Activated CD4-positive, alpha-beta memory T cell treated with anti-CD3 and anti-CD28 coated beads, Interleukin-2, amount 10 ng/mL, durations not matched to agents 7 days and 5 days (primary cell): ENCODE measurements around the gene CFAP57. TPM values are rescaled to one million over a fixed set of nuclear protein-coding genes. Genes with fewer than 3 reads are reported as not detected.
A peak's percentile ranks its signal among the peaks of the same experiment; 100 is the strongest.

Experiments
- CTCF ChIA-PET: fragments of 350-600 bp; sonication (Branson Sonifier 250); formaldehyde crosslinking; loops from one replicate; lab custom pipeline; 2021; ENCODE audit warnings: antibody characterized with exemption, inconsistent platforms; lab: Charles Lee
- POLR2A ChIA-PET: fragments of 350-600 bp; sonication (Branson Sonifier 250); formaldehyde crosslinking; loops from one replicate; lab custom pipeline; 2021; ENCODE audit warnings: antibody characterized with exemption; lab: Charles Lee
- DNase-seq: peaks from one replicate; pipeline ENCODE4 v3.0.0-alpha.2; 2020
- H3K27ac Mint-ChIP-seq: one replicate; pipeline ENCODE4 v1.8.0; 2021; ENCODE audit warnings: mild to moderate bottlenecking, mixed read lengths
- H3K27me3 Mint-ChIP-seq: one replicate; pipeline ENCODE4 v1.8.0; 2021; ENCODE audit warnings: mixed read lengths
- H3K36me3 Mint-ChIP-seq: one replicate; pipeline ENCODE4 v1.8.0; 2021; ENCODE audit warnings: low read depth, mixed read lengths
- H3K4me1 Mint-ChIP-seq: one replicate; pipeline ENCODE4 v1.8.0; 2021; ENCODE audit warnings: mixed read lengths
- H3K4me3 Mint-ChIP-seq: one replicate; pipeline ENCODE4 v1.8.0; 2021; ENCODE audit warnings: mild to moderate bottlenecking, mixed read lengths
- H3K9me3 Mint-ChIP-seq: one replicate; pipeline ENCODE4 v1.8.0; 2021; ENCODE audit warnings: mixed read lengths
- total RNA-seq, 2 experiments: library from RNA; stranded (reverse); gene quantifications; one replicate each; pipeline ENCODE4 v1.2.3, GENCODE V29; 2021

CFAP57 gene
- total RNA-seq, 2 experiments from 2014 or later: 0.10 TPM; not detected in 1

DNA sequence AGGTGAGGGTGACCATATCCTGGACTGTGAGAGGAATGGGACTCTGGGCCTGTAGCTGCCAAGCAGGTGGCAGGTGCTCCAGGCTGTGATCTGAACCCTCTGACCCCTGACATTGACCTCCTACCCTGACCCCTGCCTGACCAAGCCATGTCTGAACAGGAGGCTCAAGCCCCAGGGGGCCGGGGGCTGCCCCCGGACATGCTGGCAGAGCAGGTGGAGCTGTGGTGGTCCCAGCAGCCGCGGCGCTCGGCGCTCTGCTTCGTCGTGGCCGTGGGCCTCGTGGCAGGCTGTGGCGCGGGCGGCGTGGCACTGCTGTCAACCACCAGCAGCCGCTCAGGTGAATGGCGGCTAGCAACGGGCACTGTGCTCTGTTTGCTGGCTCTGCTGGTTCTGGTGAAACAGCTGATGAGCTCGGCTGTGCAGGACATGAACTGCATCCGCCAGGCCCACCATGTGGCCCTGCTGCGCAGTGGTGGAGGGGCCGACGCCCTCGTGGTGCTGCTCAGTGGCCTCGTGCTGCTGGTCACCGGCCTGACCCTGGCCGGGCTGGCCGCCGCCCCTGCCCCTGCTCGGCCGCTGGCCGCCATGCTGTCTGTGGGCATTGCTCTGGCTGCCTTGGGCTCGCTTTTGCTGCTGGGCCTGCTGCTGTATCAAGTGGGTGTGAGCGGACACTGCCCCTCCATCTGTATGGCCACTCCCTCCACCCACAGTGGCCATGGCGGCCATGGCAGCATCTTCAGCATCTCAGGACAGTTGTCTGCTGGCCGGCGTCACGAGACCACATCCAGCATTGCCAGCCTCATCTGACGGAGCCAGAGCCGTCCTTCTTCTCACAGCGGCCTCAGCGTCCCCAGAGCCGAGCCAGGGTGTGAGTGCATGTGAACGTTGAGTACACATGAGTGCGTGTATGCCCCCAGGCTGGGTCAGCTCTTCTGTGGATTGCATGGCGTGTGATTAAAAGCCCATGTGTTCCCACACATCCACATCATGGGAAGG lies 100.7 kb downstream of the CFAP57 start:
- POLR2A ChIA-PET: no interaction called here
- peaks cover 9% of the 10 kb centered on the region for H3K9me3 Mint-ChIP-seq
- no peak overlapping the region for H3K27ac Mint-ChIP-seq
- CTCF ChIA-PET: interaction anchor here (1.5 kb wide), 1 partner anchor 141 kb away, joined by 4 read pairs; no protein-coding TSS in a partner anchor
- peaks cover 8% of the 10 kb centered on the region for H3K36me3 Mint-ChIP-seq
- DNase-seq: no peak
- peaks cover 20% of the 10 kb centered on the region for H3K4me1 Mint-ChIP-seq
- H3K4me3 Mint-ChIP-seq: no peak overlapping the region
- H3K27me3 Mint-ChIP-seq: peaks cover 10% of the 10 kb centered on the region

DNA sequence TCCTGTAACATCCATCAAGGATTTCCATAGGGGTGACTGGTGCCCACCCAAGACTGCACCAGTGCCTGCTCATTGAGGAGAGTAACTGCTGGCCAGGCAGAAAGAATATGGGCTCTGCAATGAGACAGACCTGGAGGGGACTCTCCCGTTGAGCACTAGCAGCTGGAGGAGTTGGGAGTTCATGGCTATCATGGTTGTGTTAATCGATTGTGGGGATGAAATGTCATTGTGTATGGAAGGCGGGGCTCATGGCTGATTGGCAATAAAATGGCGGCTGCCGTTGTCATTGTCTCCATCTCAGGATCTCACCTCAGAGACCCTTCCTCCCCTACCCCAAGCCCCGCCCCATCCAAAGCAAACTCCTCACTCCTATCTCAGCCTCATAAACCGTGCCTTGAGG lies 101.6 kb downstream of the CFAP57 start:
- no peak for DNase-seq
- H3K27ac Mint-ChIP-seq: peak overlapping the region; percentile 1
- peaks cover 8% of the 10 kb centered on the region for H3K36me3 Mint-ChIP-seq
- POLR2A ChIA-PET: interaction anchor here (0.6 to 1.7 kb wide), 2 partner anchors 21 to 180 kb away, joined by 3 to 6 read pairs; partner anchors contain the start of gene HYI
- H3K4me3 Mint-ChIP-seq: no peak overlapping the region
- H3K4me1 Mint-ChIP-seq: peaks cover 20% of the 10 kb centered on the region
- CTCF ChIA-PET: interaction anchor here (1.5 kb wide), 1 partner anchor 141 kb away, joined by 4 read pairs; no protein-coding TSS in a partner anchor
- peaks cover 9% of the 10 kb centered on the region for H3K9me3 Mint-ChIP-seq
- peaks cover 10% of the 10 kb centered on the region for H3K27me3 Mint-ChIP-seq

- no peak overlapping the region for H3K4me3 Mint-ChIP-seq
- ChIA-PET CTCF (interaction anchor here (1.5 kb wide), 1 partner anchor 140 kb away, joined by 4 read pairs; no protein-coding TSS in a partner anchor), POLR2A (interaction anchor here (0.6 to 1.7 kb wide), 2 partner anchors 20 to 180 kb away, joined by 3 to 6 read pairs; partner anchors contain the start of gene HYI)
- peak; percentile 69 for DNase-seq
- H3K27ac Mint-ChIP-seq: peak overlapping the region; percentile 91
- peaks cover 20% of the 10 kb centered on the region for H3K4me1 Mint-ChIP-seq
- H3K27me3 Mint-ChIP-seq: peaks cover 10% of the 10 kb centered on the region
- H3K9me3 Mint-ChIP-seq: peaks cover 9% of the 10 kb centered on the region
- peaks cover 8% of the 10 kb centered on the region for H3K36me3 Mint-ChIP-seq
Observed at GRCh38 chr1:43274125-43274803, 102.1 kb downstream of the CFAP57 start.

- Mint-ChIP-seq H3K36me3 (peaks cover 8% of the 10 kb centered on the region), H3K4me3 (no peak overlapping the region), H3K9me3 (peaks cover 9% of the 10 kb centered on the region), H3K27me3 (peaks cover 6% of the 10 kb centered on the region), H3K4me1 (peaks cover 20% of the 10 kb centered on the region), H3K27ac (peak overlapping the region; percentile 91)
- no peak for DNase-seq
- CTCF ChIA-PET: interaction anchor here (1.5 kb wide), 1 partner anchor 140 kb away, joined by 4 read pairs; no protein-coding TSS in a partner anchor
- POLR2A ChIA-PET: interaction anchor here (1.7 kb wide), 1 partner anchor 20 kb away, joined by 6 read pairs; no protein-coding TSS in a partner anchor
Observed at GRCh38 chr1:43274804-43275180, 102.7 kb downstream of the CFAP57 start.

- ChIA-PET CTCF (no interaction called here), POLR2A (no interaction called here)
- Mint-ChIP-seq H3K4me3 (no peak overlapping the region), H3K27me3 (peaks cover 4% of the 10 kb centered on the region), H3K36me3 (peaks cover 8% of the 10 kb centered on the region), H3K9me3 (peaks cover 9% of the 10 kb centered on the region), H3K27ac (no peak overlapping the region), H3K4me1 (peaks cover 18% of the 10 kb centered on the region)
- DNase-seq: no peak
Observed at GRCh38 chr1:43275826-43276620, 103.9 kb downstream of the CFAP57 start.

GRCh38 chr1:43276673-43277072 lies 104.5 kb downstream of the CFAP57 start:
- Mint-ChIP-seq H3K4me1 (peaks cover 17% of the 10 kb centered on the region), H3K27ac (no peak overlapping the region), H3K9me3 (peaks cover 9% of the 10 kb centered on the region), H3K4me3 (no peak overlapping the region), H3K27me3 (peaks cover 4% of the 10 kb centered on the region), H3K36me3 (peaks cover 8% of the 10 kb centered on the region)
- ChIA-PET POLR2A (no interaction called here), CTCF (interaction anchor here (0.8 kb wide), 1 partner anchor 17 kb away, joined by 3 read pairs; no protein-coding TSS in a partner anchor)
- DNase-seq: no peak

- H3K27me3 Mint-ChIP-seq: peaks cover 4% of the 10 kb centered on the region
- H3K27ac Mint-ChIP-seq: no peak overlapping the region
- H3K36me3 Mint-ChIP-seq: peaks cover 8% of the 10 kb centered on the region
- H3K4me3 Mint-ChIP-seq: no peak overlapping the region
- ChIA-PET CTCF (interaction anchor here (0.8 kb wide), 1 partner anchor 16 kb away, joined by 3 read pairs; no protein-coding TSS in a partner anchor), POLR2A (no interaction called here)
- H3K4me1 Mint-ChIP-seq: peaks cover 17% of the 10 kb centered on the region
- DNase-seq: no peak
- peaks cover 9% of the 10 kb centered on the region for H3K9me3 Mint-ChIP-seq
Observed at GRCh38 chr1:43277116-43277876, 105.2 kb downstream of the CFAP57 start.

- ChIA-PET CTCF (no interaction called here), POLR2A (no interaction called here)
- no peak overlapping the region for H3K4me3 Mint-ChIP-seq
- DNase-seq: no peak
- peaks cover 14% of the 10 kb centered on the region for H3K4me1 Mint-ChIP-seq
- H3K36me3 Mint-ChIP-seq: peaks cover 8% of the 10 kb centered on the region
- no peak overlapping the region for H3K27ac Mint-ChIP-seq
- peaks cover 4% of the 10 kb centered on the region for H3K27me3 Mint-ChIP-seq
- peaks cover 8% of the 10 kb centered on the region for H3K9me3 Mint-ChIP-seq
Observed at GRCh38 chr1:43279161-43279560, 107.0 kb downstream of the CFAP57 start.

GRCh38 chr1:43279666-43280065 lies 107.5 kb downstream of the CFAP57 start:
- CTCF ChIA-PET: interaction anchor here (0.7 kb wide), 1 partner anchor 21 kb away, joined by 3 read pairs; no protein-coding TSS in a partner anchor
- Mint-ChIP-seq H3K4me1 (peaks cover 9% of the 10 kb centered on the region), H3K27ac (no peak overlapping the region), H3K36me3 (peaks cover 3% of the 10 kb centered on the region), H3K9me3 (peaks cover 4% of the 10 kb centered on the region), H3K4me3 (no peak overlapping the region), H3K27me3 (peaks cover 4% of the 10 kb centered on the region)
- no peak for DNase-seq
- POLR2A ChIA-PET: no interaction called here

- H3K27me3 Mint-ChIP-seq: peaks cover 4% of the 10 kb centered on the region
- no peak overlapping the region for H3K4me3 Mint-ChIP-seq
- no peaks in the 10 kb centered on the region for H3K4me1 Mint-ChIP-seq
- no peaks in the 10 kb centered on the region for H3K36me3 Mint-ChIP-seq
- POLR2A ChIA-PET: no interaction called here
- no peak for DNase-seq
- H3K27ac Mint-ChIP-seq: no peak overlapping the region
- H3K9me3 Mint-ChIP-seq: no peaks in the 10 kb centered on the region
- CTCF ChIA-PET: no interaction called here
Observed at GRCh38 chr1:43280692-43281091, 108.6 kb downstream of the CFAP57 start.

GRCh38 chr1:43282220-43283195 lies 110.4 kb downstream of the CFAP57 start:
- no peaks in the 10 kb centered on the region for H3K9me3 Mint-ChIP-seq
- CTCF ChIA-PET: no interaction called here
- H3K36me3 Mint-ChIP-seq: no peaks in the 10 kb centered on the region
- DNase-seq: no peak
- no peaks in the 10 kb centered on the region for H3K4me1 Mint-ChIP-seq
- no peak overlapping the region for H3K27ac Mint-ChIP-seq
- POLR2A ChIA-PET: no interaction called here
- H3K4me3 Mint-ChIP-seq: no peak overlapping the region
- peaks cover 4% of the 10 kb centered on the region for H3K27me3 Mint-ChIP-seq
